Measurements from ENCODE around the gene SORCS3.

Gene SORCS3

DNA sequence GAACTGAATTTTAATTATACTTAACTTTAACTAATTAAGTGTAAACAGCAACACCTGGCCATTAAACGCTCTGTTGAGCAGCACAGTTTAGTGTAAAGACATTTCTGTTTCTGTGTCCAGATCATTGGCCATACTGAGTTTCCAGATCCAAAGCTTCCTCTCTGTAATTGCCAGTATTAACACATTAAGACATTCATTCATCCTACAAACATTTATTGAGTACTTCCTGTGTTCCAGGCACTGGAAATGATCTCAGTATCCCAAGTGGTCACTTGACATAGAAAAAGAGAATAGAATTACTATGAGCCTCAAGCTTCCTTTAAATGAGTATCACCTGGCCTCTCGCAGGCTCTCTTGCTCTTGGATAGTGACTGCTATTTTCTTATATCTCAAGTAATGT is 618.1 kb downstream of the SORCS3 start:
- DNase-seq (ENCODE audit: low read depth in 2 of 2), result no peak

DNA sequence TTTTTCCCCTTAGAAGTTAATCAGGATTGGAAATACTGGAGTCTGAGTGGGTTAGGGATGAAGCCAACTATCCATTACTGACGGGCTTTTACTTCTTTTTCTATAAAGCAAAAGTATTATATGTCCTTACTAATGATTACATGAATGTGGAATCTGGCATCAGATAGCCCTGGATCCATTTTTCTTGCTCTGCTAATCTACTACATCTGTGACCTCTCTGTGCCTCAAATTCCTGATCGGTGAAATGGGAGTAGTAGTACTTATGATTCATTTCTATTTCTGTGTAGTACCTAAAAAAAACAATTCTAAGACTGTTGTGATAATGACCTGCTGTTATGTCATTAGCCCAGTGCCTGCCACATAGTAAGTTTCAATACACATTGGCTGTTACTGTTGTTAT is 621.6 kb downstream of the SORCS3 start:
- DNase-seq (ENCODE audit: low read depth in 2 of 2), result no peak

DNA sequence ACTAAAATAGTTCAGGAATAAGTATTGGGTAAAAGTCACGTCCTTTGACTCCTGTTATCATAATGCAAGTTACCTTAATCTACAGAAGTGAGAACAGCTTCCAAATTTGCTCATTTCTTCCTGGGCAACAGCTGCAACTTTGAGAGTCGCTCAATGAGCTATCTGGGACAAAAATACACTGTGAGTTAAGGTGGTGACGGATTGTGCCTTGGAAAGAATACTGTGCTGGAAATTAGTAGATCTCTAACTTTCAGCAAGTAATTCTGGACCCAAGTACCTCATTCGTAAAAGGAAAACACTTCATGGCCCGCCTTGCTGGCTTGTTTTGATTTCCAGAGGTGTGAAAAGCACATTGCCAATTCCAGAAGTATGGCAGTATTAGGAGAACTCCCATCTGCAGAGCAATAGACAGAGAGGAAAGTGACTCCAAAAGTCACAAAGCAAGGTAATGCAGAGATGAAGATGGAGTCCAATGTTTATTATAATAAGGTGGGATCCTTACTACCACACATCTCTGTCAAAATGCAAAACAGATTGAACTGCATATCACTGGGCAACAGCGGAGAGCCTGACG is 626.0 kb downstream of the SORCS3 start:
- DNase-seq (ENCODE audit: low read depth in 2 of 2), result no peak

DNA sequence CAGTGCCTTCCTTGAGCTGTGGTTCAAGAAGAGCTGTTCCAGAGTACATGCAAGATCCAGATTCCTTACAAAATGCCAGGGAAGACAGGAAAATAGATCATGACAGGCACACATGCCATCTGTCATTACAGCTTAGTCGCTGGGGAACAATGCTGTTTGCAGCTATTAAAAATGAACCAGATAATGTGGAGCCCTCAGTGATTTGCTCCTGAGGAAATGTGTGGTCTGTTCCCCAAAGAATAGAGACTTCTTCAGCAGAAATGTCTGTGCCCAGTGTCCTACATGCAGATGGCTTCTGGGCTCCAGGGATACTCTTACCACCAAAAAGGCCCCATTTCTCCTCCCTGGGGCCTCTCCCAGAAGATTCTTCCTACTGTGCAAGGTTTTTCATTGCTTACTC is 627.9 kb downstream of the SORCS3 start:
- no peak for DNase-seq (ENCODE audit: low read depth in 2 of 2)

DNA sequence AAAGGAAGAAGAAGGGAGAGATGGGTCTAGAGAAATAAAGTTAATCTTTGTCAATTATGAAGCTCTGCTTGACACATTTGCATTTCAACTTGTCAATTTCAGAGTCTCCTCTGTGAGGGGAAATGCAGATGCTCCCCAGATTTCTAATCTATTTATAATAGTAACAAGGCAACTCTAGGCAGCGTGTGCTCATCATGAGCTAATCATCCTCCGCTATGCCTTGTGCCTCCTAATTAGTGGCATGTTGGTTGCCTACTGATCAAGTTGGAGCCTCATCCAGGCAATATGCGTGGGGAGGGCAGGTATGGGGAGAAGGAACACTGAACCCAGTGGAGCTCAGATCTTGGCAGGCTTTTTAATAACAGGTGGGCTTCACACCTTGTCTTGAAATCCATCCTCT is 628.6 kb downstream of the SORCS3 start:
- no peak for DNase-seq (ENCODE audit: low read depth in 2 of 2)

DNA sequence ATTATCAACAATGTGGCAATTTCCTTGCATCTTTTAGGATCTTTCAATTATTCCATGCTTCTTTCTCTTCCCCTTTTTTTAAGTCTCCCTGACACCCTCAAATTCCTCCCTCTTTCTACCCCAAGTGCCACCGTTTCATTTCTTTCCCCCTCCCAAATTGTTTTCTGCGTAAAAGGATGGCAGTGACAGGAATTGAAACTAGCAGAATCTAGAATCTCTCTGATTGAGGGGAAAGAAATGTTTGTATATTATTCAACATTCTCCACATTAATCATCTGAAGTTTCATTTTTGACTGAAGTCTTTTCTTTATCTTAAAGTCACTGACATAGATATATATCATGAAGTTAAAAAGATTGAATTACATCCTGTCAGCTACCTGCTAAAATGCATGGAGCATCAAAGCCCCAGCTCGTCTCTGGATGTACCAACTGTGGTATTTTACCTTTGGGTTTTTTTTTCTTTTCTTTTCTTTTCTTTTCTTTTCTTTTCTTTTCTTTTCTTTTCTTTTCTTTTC is 633.5 kb downstream of the SORCS3 start:
- DNase-seq (ENCODE audit: low read depth in 2 of 2), result no peak

DNA sequence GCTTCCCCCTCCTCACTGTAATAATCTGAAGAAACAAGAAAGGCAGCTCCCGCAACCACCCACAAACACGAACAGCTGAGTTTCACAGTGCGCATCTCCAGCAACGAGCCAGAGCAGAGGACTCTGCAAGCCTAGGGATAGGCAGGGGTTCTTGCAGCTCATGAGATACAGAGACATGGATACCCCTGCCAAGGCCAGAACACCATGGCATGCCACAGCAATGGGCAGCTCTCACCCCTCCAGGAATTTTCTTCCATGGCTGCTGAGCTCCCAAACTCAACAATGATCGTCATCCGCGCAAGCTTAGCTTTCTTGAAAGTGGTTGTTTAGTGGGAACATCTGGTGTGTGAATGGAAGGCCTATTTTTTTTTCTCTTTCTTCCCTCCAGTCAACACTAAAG is 637.3 kb downstream of the SORCS3 start:
- no peak for DNase-seq (ENCODE audit: low read depth in 2 of 2)

DNA sequence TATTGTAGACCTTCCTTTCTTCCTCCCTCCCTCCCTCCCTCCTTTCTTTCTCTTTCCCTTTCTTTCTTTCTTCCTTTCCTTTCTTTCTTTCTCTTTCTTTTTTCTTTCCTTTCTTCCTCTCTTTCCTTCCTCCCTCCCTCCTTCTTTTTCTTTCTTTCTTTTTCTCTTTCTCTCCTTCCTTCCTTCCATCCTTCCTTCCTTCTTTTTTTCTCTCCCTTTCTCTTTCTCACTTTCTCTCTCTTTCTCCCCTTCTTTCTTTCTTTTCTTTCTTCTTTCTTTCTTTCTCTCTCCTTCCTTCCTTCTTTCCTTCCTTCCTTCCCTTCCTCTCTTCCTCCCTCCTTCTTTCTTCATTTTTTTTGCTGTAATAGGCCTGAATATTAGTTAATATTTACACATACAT is 638.0 kb downstream of the SORCS3 start:
- DNase-seq (ENCODE audit: low read depth in 2 of 2), result no peak

DNA sequence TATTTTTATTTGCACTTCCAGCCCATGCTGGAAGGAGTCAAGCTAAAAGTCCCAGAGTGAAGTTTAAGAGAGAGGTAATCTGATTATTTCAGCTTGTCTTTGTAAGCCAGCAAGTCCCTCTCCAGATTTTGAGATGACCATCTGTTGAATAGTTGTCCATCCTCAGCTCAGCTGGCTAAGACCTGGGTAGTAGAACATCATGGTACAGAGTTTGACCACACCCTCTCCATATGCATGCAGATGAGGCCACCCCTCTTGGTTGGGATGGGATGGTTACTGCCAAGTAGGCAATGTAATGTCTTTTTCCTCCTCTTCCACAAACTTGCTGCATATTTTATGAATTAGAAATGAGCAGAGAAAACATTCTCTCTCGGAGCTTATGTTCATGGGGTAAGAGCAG is 639.8 kb downstream of the SORCS3 start:
- DNase-seq (ENCODE audit: low read depth in 2 of 2), result no peak

DNA sequence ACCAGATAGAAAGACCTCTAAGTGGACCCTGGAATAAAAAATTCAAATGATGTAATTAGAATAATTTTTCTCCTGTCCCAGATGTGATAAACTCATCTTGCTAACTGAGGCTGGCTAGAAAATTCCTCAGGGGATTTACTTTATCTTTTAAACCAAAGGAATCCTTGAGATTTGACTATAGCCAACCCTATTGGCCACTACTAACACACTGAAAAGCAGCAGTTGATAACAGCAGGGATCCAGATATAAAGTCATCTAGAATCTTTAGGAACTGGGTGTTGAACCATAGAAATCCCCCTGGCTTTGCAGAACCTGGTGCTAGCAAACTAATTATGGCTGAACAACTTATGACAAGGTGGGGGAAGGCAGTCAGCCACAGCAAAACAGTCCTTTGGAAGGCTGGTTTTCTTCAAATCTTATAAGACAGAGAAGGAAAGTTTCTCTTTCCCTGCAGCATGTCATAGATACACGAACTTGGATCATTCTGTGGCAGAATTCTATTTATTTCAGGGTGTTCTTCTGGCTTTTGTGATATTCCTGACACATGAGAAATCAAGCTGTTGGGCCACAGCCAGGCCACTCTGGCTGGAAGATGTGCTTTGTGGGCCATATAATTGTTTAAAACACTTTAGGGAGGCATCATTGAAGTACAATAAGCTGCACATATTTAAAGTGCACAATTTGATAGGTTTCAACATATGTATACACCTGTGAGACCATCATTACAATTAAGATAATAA is 643.6 kb downstream of the SORCS3 start:
- DNase-seq (ENCODE audit: low read depth in 2 of 2), result no peak

DNA sequence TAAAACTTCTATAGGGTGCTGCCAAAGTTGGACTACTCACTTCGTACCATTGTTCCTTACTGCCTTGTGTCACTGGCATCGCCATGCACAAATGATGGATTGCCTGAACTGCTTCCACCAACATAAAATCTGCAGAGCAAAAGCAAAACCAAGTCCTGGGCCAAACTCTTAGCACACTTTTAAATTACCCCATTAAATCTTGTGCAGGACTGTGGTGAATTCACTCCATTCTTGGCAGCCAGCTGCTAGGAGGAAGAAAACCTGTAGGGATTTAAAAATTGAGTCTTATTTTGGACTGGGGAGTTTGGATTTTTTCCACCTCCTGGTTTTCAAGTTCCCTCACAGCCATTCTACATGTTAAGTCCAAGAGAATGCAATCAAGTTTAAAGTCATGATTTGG is 646.9 kb downstream of the SORCS3 start:
- no peak for DNase-seq (ENCODE audit: low read depth in 2 of 2)

DNA sequence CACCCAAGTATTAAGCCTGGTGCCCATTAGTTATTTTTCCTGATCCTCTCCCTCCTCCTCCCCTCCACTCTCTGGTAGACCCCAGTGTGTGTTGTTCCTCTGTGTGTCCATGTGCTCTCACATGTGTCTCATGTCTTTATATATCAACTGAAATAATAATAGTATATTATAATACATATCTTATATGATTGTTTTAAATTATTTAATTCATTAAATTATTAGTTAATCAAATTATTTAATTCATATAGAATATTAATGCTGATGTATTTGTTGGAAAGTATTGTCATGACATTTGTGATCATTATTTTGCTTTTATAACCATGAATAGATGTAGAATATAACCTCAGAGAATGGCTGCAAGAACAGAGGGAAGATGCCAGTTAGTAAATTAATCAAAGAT is 647.5 kb downstream of the SORCS3 start:
- DNase-seq (ENCODE audit: low read depth in 2 of 2), result no peak

DNA sequence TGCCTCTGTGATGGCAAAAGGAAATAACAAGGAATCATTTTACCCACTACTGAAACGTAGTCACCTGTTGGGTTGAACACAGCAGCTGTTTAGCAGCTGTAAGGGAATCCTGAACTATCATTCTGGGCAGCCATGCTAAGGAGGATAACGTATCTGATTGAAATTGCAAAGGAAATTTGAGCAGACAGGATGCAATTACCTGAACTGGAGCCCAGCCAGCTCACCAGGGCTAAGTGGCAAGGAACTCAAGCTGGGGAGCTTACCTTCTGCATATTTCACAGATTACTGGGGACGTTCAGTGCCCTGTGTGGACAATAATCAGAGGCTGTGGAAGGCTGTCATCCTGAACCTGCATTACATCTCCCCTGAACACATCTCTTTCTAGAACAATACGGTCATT is 650.5 kb downstream of the SORCS3 start:
- no peak for DNase-seq (ENCODE audit: low read depth in 2 of 2)

DNA sequence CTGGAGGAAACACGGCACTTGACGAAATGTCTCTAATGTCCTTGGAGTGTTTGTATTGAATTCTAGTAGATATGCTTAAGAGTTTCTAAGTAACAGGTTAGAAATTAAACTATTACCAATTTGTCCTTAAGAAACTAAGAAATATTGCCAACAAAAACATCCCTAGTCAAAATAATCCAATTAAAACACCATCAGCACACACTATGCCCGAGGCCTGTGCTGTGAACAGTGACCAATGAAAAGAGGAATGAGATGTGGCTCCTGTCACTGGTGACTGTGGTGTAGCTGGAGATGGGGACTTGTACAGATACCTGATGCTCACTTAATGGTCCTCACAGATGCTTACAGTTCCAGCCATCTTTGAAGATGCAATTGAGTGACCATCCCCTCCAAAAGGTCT is 651.1 kb downstream of the SORCS3 start:
- no peak for DNase-seq (ENCODE audit: low read depth in 2 of 2)
